H1 (cell line): ENCODE results near the gene IFTAP. TPM values are rescaled to one million over a fixed set of nuclear protein-coding genes. Genes with fewer than 3 reads are reported as not detected.

Experiments
- CTCF ChIA-PET: fragments of 300-600 bp; sonication (Branson Sonifier 250); formaldehyde crosslinking; loops from one replicate; lab custom pipeline; 2021; ENCODE audit not compliant: partially characterized antibody; lab: Charles Lee
- POLR2A ChIA-PET: fragments of 300-600 bp; sonication (Branson Sonifier 250); formaldehyde crosslinking; loops from one replicate; lab custom pipeline; 2021; ENCODE audit warnings: inconsistent platforms; ENCODE audit not compliant: partially characterized antibody; lab: Charles Lee
- DNase-seq, 2 experiments: peaks; one replicate each; pipeline versions ENCODE4 v3.0.0 to v3.0.0-alpha.2; 2010 to 2022; ENCODE audit warnings: low spot score in 2 of 2, low read depth in 1 of 2, mixed read lengths in 1 of 2
- FAIRE-seq: peaks from 2 replicates; lab custom pipeline; 2011; peaks lifted over from hg19 to GRCh38; lab: Jason Lieb, UNC
- H2AFZ ChIP-seq: 2 replicates; pipeline ENCODE4 v1.8.1; 2012; ENCODE audit warnings: low read length, inconsistent platforms
- H2AK5ac ChIP-seq: 2 replicates; pipeline ENCODE4 v1.6.1; 2013; ENCODE audit warnings: low read depth, low read length
- H2BK120ac ChIP-seq: replicated peaks from 2 replicates; pipeline ENCODE3; 2013; ENCODE audit warnings: low read depth, low read length, inconsistent platforms
- H2BK12ac ChIP-seq: 2 replicates; pipeline ENCODE4 v1.6.1; 2013; ENCODE audit warnings: low read depth, low read length
- H2BK15ac ChIP-seq: 2 replicates; pipeline ENCODE4 v1.6.1; 2013; ENCODE audit warnings: low read length
- H2BK20ac ChIP-seq: 2 replicates; pipeline ENCODE4 v1.6.1; 2013; ENCODE audit warnings: low read length
- H2BK5ac ChIP-seq: 2 replicates; pipeline ENCODE4 v1.6.1; 2013; ENCODE audit warnings: low read depth, low read length
- H3K14ac ChIP-seq: 2 replicates; pipeline ENCODE4 v1.6.1; 2013; ENCODE audit warnings: inconsistent platforms; ENCODE audit not compliant: insufficient read length
- H3K18ac ChIP-seq: 2 replicates; pipeline ENCODE4 v1.6.1; 2013; ENCODE audit warnings: low read length; ENCODE audit errors: extremely low read depth
- H3K23ac ChIP-seq: 2 replicates; pipeline ENCODE4 v1.6.1; 2013; ENCODE audit warnings: inconsistent platforms; ENCODE audit not compliant: insufficient read length
- H3K23me2 ChIP-seq: 2 replicates; pipeline ENCODE4 v1.6.1; 2013; ENCODE audit warnings: low read depth, low read length
- H3K27ac ChIP-seq: 2 replicates; pipeline ENCODE4 v1.6.1; 2011; ENCODE audit warnings: low read depth, low read length, inconsistent platforms
- H3K27me3 ChIP-seq, 4 experiments: replicated peaks in 1 of 4; 1 replicate in 1 of 4; 2 replicates in 3 of 4; pipeline versions ENCODE4 v1.6.1 to v1.8.1; 2011 to 2013; ENCODE audit warnings: low read length in 3 of 4, mild to moderate bottlenecking in 3 of 4, inconsistent platforms in 2 of 4, mixed read lengths in 2 of 4, moderate library complexity in 1 of 4; ENCODE audit not compliant: control insufficient read depth in 3 of 4, insufficient read depth in 3 of 4; ENCODE audit errors: extremely low read depth in 1 of 4
- H3K36me3 ChIP-seq, 4 experiments: 2 replicates each; pipeline versions ENCODE4 v1.6.1 to v1.8.1; 2011 to 2013; ENCODE audit warnings: mild to moderate bottlenecking in 4 of 4, low read length in 3 of 4, moderate library complexity in 2 of 4, control low read depth in 1 of 4, inconsistent platforms in 1 of 4; ENCODE audit not compliant: insufficient read depth in 4 of 4, control insufficient read depth in 2 of 4
- H3K4ac ChIP-seq: replicated peaks from 2 replicates; pipeline ENCODE3; 2013; ENCODE audit warnings: low read length, low read depth, mixed read lengths, inconsistent platforms; ENCODE audit not compliant: insufficient read length
- H3K4me1 ChIP-seq, 4 experiments: replicated peaks in 1 of 4; 1 replicate in 1 of 4; 2 replicates in 3 of 4; pipeline versions ENCODE4 v1.6.1 to v1.8.1; 2011 to 2013; ENCODE audit warnings: low read length in 3 of 4, inconsistent platforms in 2 of 4, mixed read lengths in 1 of 4; ENCODE audit not compliant: insufficient read depth in 4 of 4, control insufficient read depth in 3 of 4
- H3K4me2 ChIP-seq, 2 experiments: 2 replicates each; pipeline versions ENCODE4 v1.6.1 to v1.8.1; 2011 to 2013; ENCODE audit warnings: low read depth in 2 of 2, low read length in 2 of 2, control low read depth in 1 of 2, inconsistent platforms in 1 of 2, mild to moderate bottlenecking in 1 of 2; ENCODE audit not compliant: insufficient read depth in 1 of 2
- H3K4me3 ChIP-seq, 4 experiments: fragments of 200-600, 300-600 bp in 1 of 4; sonication (generic), shearing (Covaris generic), sonication (Bioruptor Twin) in 1 of 4; 2 replicates each; pipeline versions ENCODE4 v1.5.1 to v1.8.1; 2011 to 2016; ENCODE audit warnings: low read length in 4 of 4, low read depth in 3 of 4, control low read depth in 2 of 4, inconsistent platforms in 2 of 4, mild to moderate bottlenecking in 2 of 4, mixed read lengths in 1 of 4, moderate library complexity in 1 of 4; ENCODE audit not compliant: insufficient read depth in 2 of 4; ENCODE audit errors: extremely low read depth in 1 of 4
- H3K56ac ChIP-seq: replicated peaks from 2 replicates; pipeline ENCODE3; 2013; ENCODE audit warnings: low read depth, mild to moderate bottlenecking, mixed read lengths, low read length, inconsistent platforms; ENCODE audit not compliant: insufficient read length
- H3K79me1 ChIP-seq: 2 replicates; pipeline ENCODE4 v1.6.1; 2013; ENCODE audit warnings: low read depth, low read length, control low read depth
- H3K79me2 ChIP-seq, 2 experiments: 2 replicates each; pipeline versions ENCODE4 v1.6.1 to v1.8.1; 2012 to 2013; ENCODE audit warnings: low read length in 2 of 2, mild to moderate bottlenecking in 2 of 2, inconsistent platforms in 1 of 2; ENCODE audit not compliant: insufficient read depth in 2 of 2, control insufficient read depth in 1 of 2
- H3K9ac ChIP-seq, 4 experiments: replicated peaks in 1 of 4; 1 replicate in 1 of 4; 2 replicates in 3 of 4; pipeline versions ENCODE4 v1.6.1 to v1.8.1; 2011 to 2013; ENCODE audit warnings: low read depth in 3 of 4, low read length in 3 of 4, control low read depth in 2 of 4, mild to moderate bottlenecking in 2 of 4, moderate library complexity in 2 of 4, inconsistent platforms in 1 of 4; ENCODE audit errors: extremely low read depth in 1 of 4
- H3K9me3 ChIP-seq, 2 experiments: 2 replicates each; pipeline versions ENCODE4 v1.6.1 to v1.8.1; 2012 to 2013; ENCODE audit warnings: mild to moderate bottlenecking in 2 of 2, moderate library complexity in 2 of 2, control low read depth in 1 of 2, inconsistent platforms in 1 of 2, low read depth in 1 of 2, low read length in 1 of 2, mixed read lengths in 1 of 2; ENCODE audit not compliant: insufficient read depth in 2 of 2
- H4K20me1 ChIP-seq, 2 experiments: replicated peaks in 1 of 2; 2 replicates each; pipeline versions ENCODE3 to v1.8.1; 2011 to 2013; ENCODE audit warnings: inconsistent platforms in 2 of 2, low read length in 2 of 2, mild to moderate bottlenecking in 1 of 2; ENCODE audit not compliant: insufficient read depth in 2 of 2, control insufficient read depth in 1 of 2
- H4K5ac ChIP-seq: 2 replicates; pipeline ENCODE4 v1.6.1; 2013; ENCODE audit warnings: low read length, low read depth, mixed read lengths, inconsistent platforms; ENCODE audit not compliant: insufficient read length
- H4K8ac ChIP-seq: 2 replicates; pipeline ENCODE4 v1.8.0; 2013; ENCODE audit warnings: mild to moderate bottlenecking, moderate library complexity, low read length, inconsistent platforms; ENCODE audit not compliant: insufficient read depth; ENCODE audit errors: extremely low read depth
- H4K91ac ChIP-seq: replicated peaks from 2 replicates; pipeline ENCODE3; 2013; ENCODE audit warnings: low read length, mixed read lengths, inconsistent platforms; ENCODE audit not compliant: insufficient read length
- CBX5 ChIP-seq: fragments of 300-800, 300-1000 bp; sonication (generic); IDR thresholded peaks from 2 replicates; pipeline ENCODE4 v1.7.1; 2016; ENCODE audit warnings: antibody characterized with exemption, low read length, low read depth
- CTBP2 ChIP-seq: IDR thresholded peaks from 2 replicates; pipeline ENCODE4 v1.7.0; 2011; ENCODE audit warnings: borderline replicate concordance, mild to moderate bottlenecking, moderate library complexity, mixed read lengths, low read length; ENCODE audit not compliant: insufficient read depth, insufficient read length
- EP300 ChIP-seq, 2 experiments: IDR thresholded peaks; 1 replicate in 1 of 2; 2 replicates in 1 of 2; pipeline ENCODE4 v1.6.1; 2011 to 2012; ENCODE audit warnings: low read depth in 2 of 2, low read length in 2 of 2, mild to moderate bottlenecking in 2 of 2, borderline replicate concordance in 1 of 2, inconsistent platforms in 1 of 2, moderate library complexity in 1 of 2
- NANOG ChIP-seq: IDR thresholded peaks from 2 replicates; pipeline ENCODE4 v1.6.1; 2011; ENCODE audit warnings: low read length, low read depth, mild to moderate bottlenecking, inconsistent platforms; ENCODE audit not compliant: insufficient read depth, poor library complexity, severe bottlenecking
- POLR2A ChIP-seq, 2 experiments: IDR thresholded peaks; 1 replicate in 1 of 2; 2 replicates in 1 of 2; pipeline ENCODE4 v1.6.1; 2011; ENCODE audit warnings: low read depth in 2 of 2, low read length in 2 of 2, mild to moderate bottlenecking in 2 of 2; ENCODE audit errors: control extremely low read depth in 1 of 2
- RBBP5 ChIP-seq: IDR thresholded peaks from 2 replicates; pipeline ENCODE4 v1.7.1; 2012; ENCODE audit warnings: low read depth, mild to moderate bottlenecking, inconsistent platforms, low read length, moderate library complexity, borderline replicate concordance
- RNF2 ChIP-seq: fragments of 200-900, 300-1000 bp; sonication (generic); IDR thresholded peaks from 2 replicates; pipeline ENCODE4 v1.7.1; 2016; ENCODE audit warnings: borderline replicate concordance, low read depth, mild to moderate bottlenecking, antibody characterized with exemption, low read length; ENCODE audit not compliant: poor library complexity, severe bottlenecking; ENCODE audit errors: missing control alignments
- ZNF274 ChIP-seq: IDR thresholded peaks from 2 replicates; pipeline ENCODE4 v1.7.0; 2012; ENCODE audit warnings: low read length, borderline replicate concordance; ENCODE audit errors: extremely low read depth
- WGBS, 2 experiments: shearing (Covaris generic) in 1 of 2; methylation state at CpG; one replicate each; pipeline versions ENCODE4 v1.1.6 to v1.1.7; 2013 to 2015; ENCODE audit warnings: low lambda C conversion rate in 2 of 2, mixed read lengths in 2 of 2, inconsistent platforms in 1 of 2, low coverage in 1 of 2, missing lambda C conversion rate in 1 of 2; ENCODE audit not compliant: insufficient replicate concordance in 2 of 2, insufficient coverage in 1 of 2, insufficient read length in 1 of 2; ENCODE audit errors: extremely low coverage in 1 of 2, missing lambda C conversion rate in 1 of 2; 5-methylcytosine and 5-hydroxymethylcytosine counted together
- polyA plus RNA-seq, 7 experiments: library from polyadenylated mRNA; depleted of rRNA in 3 of 7; stranded (reverse) in 5 of 7; unstranded in 2 of 7; fragments of >200 nt in 5 of 7; fragments of 200-250 nt in 2 of 7; gene quantifications; 1 replicate in 5 of 7; 2 replicates in 1 of 7; 4 replicates in 1 of 7; pipeline versions ENCODE4 v1.2.1 to v1.2.3, GENCODE V29; 2011 to 2013; ENCODE audit warnings: missing spikeins in 2 of 7, mixed read lengths in 2 of 7
- total RNA-seq: library from RNA; stranded (reverse); fragmentation: NEBNext Ultra II Directional; extraction: Animal tissue kit (Norgen Biotek cat#: 25700); gene quantifications from 2 replicates; pipeline ENCODE4 v1.2.1, GENCODE V29; 2021

Gene IFTAP
- total and polyA plus RNA-seq, 2 of the 8 experiments (the other 6 are each of a cell fraction or from before 2014, with no cell fraction given) = 21.2 to 23.9 TPM

- H4K8ac ChIP-seq = no peak overlapping the region
- no peak overlapping the region for H3K14ac ChIP-seq
- no peak for FAIRE-seq
- H3K27ac ChIP-seq = no peak overlapping the region
- DNase-seq = no peak
- no peaks in the 10 kb centered on the region for H3K23me2 ChIP-seq
- H3K79me1 ChIP-seq = no peaks in the 10 kb centered on the region
- POLR2A ChIA-PET = no interaction called here
- H3K27me3 ChIP-seq = no peaks in the 10 kb centered on the region
- no peak overlapping the region for H3K56ac ChIP-seq
- H4K20me1 ChIP-seq = no peaks in the 10 kb centered on the region
- H3K4me2 ChIP-seq = no peak overlapping the region
- CTCF ChIA-PET = interaction anchor here (0.6 kb wide), 1 partner anchor 371 kb away, joined by 3 read pairs; no protein-coding TSS in a partner anchor
- 74% methylated on average over 1 of the region's 1 CpG; no CpG with 5 or more reads in 1 of the 2 experiments for WGBS, 2 experiments
- no peak overlapping the region for H3K23ac ChIP-seq
- H3K18ac ChIP-seq = no peak overlapping the region
- no peak overlapping the region for H2BK15ac ChIP-seq
- no peaks in the 10 kb centered on the region for H3K4me1 ChIP-seq
- H3K9me3 ChIP-seq = peaks cover 21 to 23% of the 10 kb centered on the region in 2 experiments
- H3K4ac ChIP-seq = no peak overlapping the region
- no peaks in the 10 kb centered on the region for H3K79me2 ChIP-seq
- H3K36me3 ChIP-seq = no peaks in the 10 kb centered on the region
- H3K4me3 ChIP-seq = no peak overlapping the region
- no peak overlapping the region for H2AFZ ChIP-seq
- no peak for TF ChIP-seq RBBP5
- no peak for TF ChIP-seq EP300 (IDR thresholded peaks at IDR 0.05; ENCODE audit: borderline replicate concordance in 1 of 2, low read depth in 2 of 2, low read length in 2 of 2)
- TF ChIP-seq ZNF274 = no peak
- no peak for TF ChIP-seq RNF2
- no peak for TF ChIP-seq CTBP2
- no peak for TF ChIP-seq NANOG
- TF ChIP-seq POLR2A (IDR thresholded peaks at IDR 0.05; ENCODE audit: control extremely low read depth in 1 of 2, low read depth in 2 of 2, low read length in 2 of 2) = no peak
- TF ChIP-seq CBX5 = no peak
- H2AK5ac ChIP-seq = no peak overlapping the region
- no peak overlapping the region for H2BK12ac ChIP-seq
- H4K5ac ChIP-seq = no peak overlapping the region
- no peak overlapping the region for H2BK120ac ChIP-seq
- no peak overlapping the region for H2BK5ac ChIP-seq
- no peak overlapping the region for H3K9ac ChIP-seq
- no peak overlapping the region for H4K91ac ChIP-seq
- H2BK20ac ChIP-seq = no peak overlapping the region
Measured at GRCh38 chr11:36578458-36578857, 15.8 kb upstream of the IFTAP start.
